HG02798 (cell line): Measurements from ENCODE around the gene CXCL1.

Experiments
- ATAC-seq: cut with Tn5 transposase; IDR thresholded peaks from one replicate; pipeline ENCODE4 v1.9.1; 2021; ENCODE audit warnings: mild to moderate bottlenecking; ENCODE audit not compliant: unreplicated experiment, poor library complexity

Gene CXCL1

GRCh38 chr4:73908965-73909364, 39.8 kb downstream of the CXCL1 start:
- no peak for ATAC-seq

- ATAC-seq = no peak
These were observed 42.6 kb downstream of the CXCL1 start for GRCh38 chr4:73911746-73912145.

DNA sequence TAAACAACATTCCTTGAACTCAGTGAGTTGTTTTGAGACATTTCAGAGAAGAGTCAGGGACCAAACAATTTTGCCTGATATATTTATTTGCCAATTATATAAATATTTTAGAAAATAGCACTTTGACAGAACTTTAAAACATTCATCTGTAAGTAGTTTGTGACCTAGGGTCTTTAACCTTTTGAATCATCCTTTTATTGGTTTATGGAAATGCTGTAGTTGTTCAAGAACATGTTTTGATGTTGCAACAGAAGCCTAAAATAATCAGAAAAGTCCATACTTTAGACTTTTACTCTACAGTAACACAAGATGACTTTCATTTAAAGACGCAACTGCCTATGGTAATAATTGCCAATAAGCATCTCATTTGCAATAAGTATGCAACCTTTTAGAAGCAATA, 43.0 kb downstream of the CXCL1 start:
- ATAC-seq = no peak

DNA sequence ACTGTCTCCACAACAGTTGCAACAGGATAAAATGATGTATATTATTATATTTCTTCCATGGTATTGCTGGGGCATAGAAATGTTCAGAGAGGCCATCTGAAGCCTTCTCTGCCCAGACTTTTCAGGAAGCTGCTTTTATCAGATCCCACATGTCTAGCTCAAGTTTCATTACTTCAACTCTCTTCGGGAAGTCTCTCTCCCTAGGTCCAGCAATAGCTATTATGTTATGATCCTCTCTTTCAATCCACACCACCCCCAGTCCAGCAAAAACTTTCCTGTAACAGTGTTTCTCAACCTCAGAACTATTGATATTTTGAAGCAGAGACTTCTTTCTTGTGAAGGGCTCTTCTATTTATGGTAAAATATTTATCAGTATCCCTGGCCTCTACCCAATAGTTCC, 44.9 kb downstream of the CXCL1 start:
- ATAC-seq = no peak

DNA sequence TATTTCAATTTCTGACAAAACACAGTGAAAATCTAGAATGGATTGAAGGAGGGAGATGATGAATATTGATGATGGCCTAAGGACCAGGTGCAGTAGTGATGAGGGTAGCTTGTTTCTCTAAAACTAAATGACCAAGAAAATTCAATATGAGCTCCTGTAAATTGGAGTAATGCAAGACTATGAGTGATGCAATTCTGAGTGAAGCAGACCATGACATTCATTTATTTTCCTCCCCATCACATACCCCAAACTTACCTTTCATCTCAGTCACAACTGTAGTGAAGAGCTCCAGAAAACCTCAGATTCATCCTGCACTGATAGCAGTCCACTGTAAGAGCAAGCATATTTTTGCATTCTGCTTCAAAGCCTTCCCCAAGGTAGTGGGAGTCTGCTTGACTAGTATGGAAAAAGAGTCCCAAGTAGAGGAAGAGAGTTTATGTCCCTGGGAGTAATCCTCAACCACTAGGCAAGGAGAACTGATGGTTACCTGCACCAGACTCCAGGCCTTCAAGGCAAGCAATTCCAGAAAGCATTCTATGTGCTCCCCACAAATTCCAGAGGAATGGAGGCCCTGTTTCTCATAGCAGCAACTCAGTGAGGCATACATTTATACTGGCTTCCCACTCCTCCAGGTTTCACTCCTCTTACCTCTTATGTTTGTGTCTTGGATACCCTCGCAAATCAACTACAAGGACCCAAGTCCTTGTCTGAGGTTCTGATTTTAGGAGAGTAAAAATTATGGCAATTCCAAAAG, 47.2 kb downstream of the CXCL1 start:
- ATAC-seq = no peak

DNA sequence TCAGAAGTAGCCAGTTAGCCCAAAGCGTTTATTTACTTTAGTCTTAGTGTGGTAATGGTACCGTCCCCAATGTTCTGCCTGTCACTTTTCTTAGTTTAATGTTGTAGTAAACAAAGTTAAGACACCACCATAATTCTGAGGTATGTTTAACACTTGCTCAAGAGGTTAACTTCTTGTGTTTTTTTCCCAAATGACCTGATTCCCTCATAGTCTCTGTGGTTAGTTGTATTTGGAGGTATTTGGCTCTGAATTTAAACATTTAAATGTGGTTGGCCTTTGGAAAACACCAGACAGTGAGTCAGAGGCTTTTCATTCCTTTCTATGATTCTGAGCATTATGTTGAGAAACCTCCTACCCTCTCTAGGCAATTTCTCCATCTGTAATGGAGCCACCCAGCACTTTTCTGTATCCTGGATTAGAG, 47.9 kb downstream of the CXCL1 start:
- ATAC-seq = no peak

GRCh38 chr4:73918058-73918457, 48.9 kb downstream of the CXCL1 start:
- no peak for ATAC-seq

GRCh38 chr4:73919691-73920090, 50.5 kb downstream of the CXCL1 start:
- ATAC-seq = no peak
